Spinal cord (tissue), 10 donors: ENCODE results near the gene CUL7. TPM values are rescaled to one million over a fixed set of nuclear protein-coding genes. Genes with fewer than 3 reads are reported as not detected.

Experiments
- DNase-seq, 6 donors: peaks; one replicate each; pipeline versions ENCODE4 v3.0.0 to v3.0.0-alpha.2; 2013 to 2015; ENCODE audit warnings: low spot score in 6 of 6, low read depth in 4 of 6
- H3K27ac ChIP-seq: one replicate; pipeline ENCODE4 v1.5.1; 2013; ENCODE audit warnings: low read depth, low read length, control low read depth
- H3K27me3 ChIP-seq: one replicate; pipeline ENCODE4 v1.6.1; 2013; ENCODE audit warnings: low read length; ENCODE audit not compliant: control insufficient read depth, insufficient read depth
- H3K36me3 ChIP-seq: one replicate; pipeline ENCODE4 v1.6.1; 2013; ENCODE audit warnings: low read length; ENCODE audit not compliant: control insufficient read depth, insufficient read depth
- H3K4me1 ChIP-seq: one replicate; pipeline ENCODE4 v1.6.1; 2013; ENCODE audit warnings: low read length; ENCODE audit not compliant: control insufficient read depth, insufficient read depth
- H3K4me3 ChIP-seq: one replicate; pipeline ENCODE4 v1.5.1; 2013; ENCODE audit warnings: low read depth, low read length, control low read depth
- H3K9me3 ChIP-seq: one replicate; pipeline ENCODE4 v1.6.1; 2013; ENCODE audit warnings: low read length; ENCODE audit not compliant: control insufficient read depth, insufficient read depth
- WGBS: methylation state at CpG from one replicate; pipeline ENCODE4 v1.1.5; 2013; ENCODE audit warnings: missing lambda C conversion rate; ENCODE audit not compliant: insufficient coverage; 5-methylcytosine and 5-hydroxymethylcytosine counted together
- polyA plus RNA-seq, 2 donors: library from polyadenylated mRNA; unstranded; fragments of 120-200 nt; gene quantifications; one replicate each; pipeline ENCODE4 v1.2.1, GENCODE V29; 2013; ENCODE audit not compliant: insufficient read length in 2 of 2
- total RNA-seq, 2 donors: library from RNA; depleted of rRNA in 1 of 2; stranded (reverse); fragments of 120-200 nt in 1 of 2; fragments of >200 nt in 1 of 2; gene quantifications; one replicate each; pipeline versions ENCODE4 v1.2.3 to v1.2.4, GENCODE V29; 2013 to 2014
- donor health status: healthy.

CUL7 gene
- total and polyA plus RNA-seq, 4 donors = 15.2 to 36.1 (median 22.7) TPM

- peaks cover 36% of the 10 kb centered on the region for H3K4me1 ChIP-seq
- H3K9me3 ChIP-seq = no peaks in the 10 kb centered on the region
- no CpG with 5 or more reads among the region's 5 CpGs for WGBS
- H3K27ac ChIP-seq = peak overlapping the region; percentile 92
- H3K27me3 ChIP-seq = no peaks in the 10 kb centered on the region
- DNase-seq = no peak
- peak overlapping the region; percentile 77 for H3K4me3 ChIP-seq
- H3K36me3 ChIP-seq = peaks cover 66% of the 10 kb centered on the region
Observed at GRCh38 chr6:43020847-43021246, 32.8 kb downstream of the CUL7 start.

GRCh38 chr6:43020052-43020705 is 33.5 kb downstream of the CUL7 start:
- H3K4me3 ChIP-seq = no peak overlapping the region
- no peak for DNase-seq
- H3K27ac ChIP-seq = no peak overlapping the region
- WGBS = 93% methylated on average over 2 of the region's 3 CpGs
- no peaks in the 10 kb centered on the region for H3K27me3 ChIP-seq
- H3K36me3 ChIP-seq = peaks cover 59% of the 10 kb centered on the region
- no peaks in the 10 kb centered on the region for H3K9me3 ChIP-seq
- peaks cover 43% of the 10 kb centered on the region for H3K4me1 ChIP-seq

- H3K9me3 ChIP-seq = no peaks in the 10 kb centered on the region
- H3K27ac ChIP-seq = no peak overlapping the region
- peaks cover 51% of the 10 kb centered on the region for H3K4me1 ChIP-seq
- DNase-seq = no peak
- peaks cover 51% of the 10 kb centered on the region for H3K36me3 ChIP-seq
- 96% methylated on average over 2 of the region's 2 CpGs for WGBS
- H3K27me3 ChIP-seq = no peaks in the 10 kb centered on the region
- H3K4me3 ChIP-seq = no peak overlapping the region
Observed at GRCh38 chr6:43019152-43019551, 34.5 kb downstream of the CUL7 start.

GRCh38 chr6:43016943-43017334 is 36.7 kb downstream of the CUL7 start:
- no peak overlapping the region for H3K27ac ChIP-seq
- peaks cover 57% of the 10 kb centered on the region for H3K4me1 ChIP-seq
- no peaks in the 10 kb centered on the region for H3K27me3 ChIP-seq
- WGBS = 90% methylated on average over 12 of the region's 12 CpGs
- H3K36me3 ChIP-seq = peaks cover 48% of the 10 kb centered on the region
- H3K9me3 ChIP-seq = no peaks in the 10 kb centered on the region
- no peak for DNase-seq
- no peak overlapping the region for H3K4me3 ChIP-seq

- DNase-seq = no peak
- 80% methylated on average over 6 of the region's 7 CpGs for WGBS
- no peaks in the 10 kb centered on the region for H3K27me3 ChIP-seq
- peaks cover 61% of the 10 kb centered on the region for H3K4me1 ChIP-seq
- H3K27ac ChIP-seq = no peak overlapping the region
- H3K4me3 ChIP-seq = no peak overlapping the region
- H3K36me3 ChIP-seq = peaks cover 54% of the 10 kb centered on the region
- no peaks in the 10 kb centered on the region for H3K9me3 ChIP-seq
Observed at GRCh38 chr6:43016176-43016942, 37.3 kb downstream of the CUL7 start.

GRCh38 chr6:43014434-43014909 is 39.2 kb downstream of the CUL7 start:
- no peaks in the 10 kb centered on the region for H3K9me3 ChIP-seq
- H3K27ac ChIP-seq = peak overlapping the region; percentile 81
- peak in 1 of 6 donors; percentile 15 for DNase-seq
- 2% methylated on average over 7 of the region's 7 CpGs for WGBS
- H3K27me3 ChIP-seq = no peaks in the 10 kb centered on the region
- H3K36me3 ChIP-seq = peaks cover 59% of the 10 kb centered on the region
- peak overlapping the region; percentile 76 for H3K4me3 ChIP-seq
- peaks cover 51% of the 10 kb centered on the region for H3K4me1 ChIP-seq

GRCh38 chr6:43013843-43014433 is 39.7 kb downstream of the CUL7 start, which contains the start of the genes KLHDC3 and MEA1:
Gene KLHDC3 (plus strand): TSS chr6:43014249. CDS start chr6:43017193, 2,944 bp downstream.
Gene MEA1 (minus strand): TSS chr6:43013946. CDS start chr6:43013813, 133 bp downstream.
- peak; percentile 97 to 100 (median 99) for DNase-seq
- Histone ChIP-seq H3K27me3 (no peaks in the 10 kb centered on the region), H3K36me3 (peaks cover 60% of the 10 kb centered on the region), H3K4me1 (peaks cover 51% of the 10 kb centered on the region), H3K9me3 (no peaks in the 10 kb centered on the region), H3K27ac (peak within 1 kb of the TSS; percentile 81), H3K4me3 (peak within 1 kb of the TSS; percentile 76)
- WGBS = under 1% methylated on average over 51 of the region's 51 CpGs

- H3K36me3 ChIP-seq = peaks cover 60% of the 10 kb centered on the region
- no peaks in the 10 kb centered on the region for H3K9me3 ChIP-seq
- peak overlapping the region; percentile 67 for H3K27ac ChIP-seq
- no peaks in the 10 kb centered on the region for H3K27me3 ChIP-seq
- 4% methylated on average over 25 of the region's 25 CpGs for WGBS
- peak overlapping the region; percentile 76 for H3K4me3 ChIP-seq
- H3K4me1 ChIP-seq = peaks cover 51% of the 10 kb centered on the region
- DNase-seq = peak in 1 of 6 donors; percentile 4
Observed at GRCh38 chr6:43013097-43013842, 40.4 kb downstream of the CUL7 start.

- Histone ChIP-seq H3K4me1 (peaks cover 51% of the 10 kb centered on the region), H3K27ac (no peak overlapping the region), H3K27me3 (no peaks in the 10 kb centered on the region), H3K9me3 (no peaks in the 10 kb centered on the region), H3K4me3 (no peak overlapping the region), H3K36me3 (peaks cover 60% of the 10 kb centered on the region)
- DNase-seq = no peak
- 85% methylated on average over 5 of the region's 6 CpGs for WGBS
Observed at GRCh38 chr6:43012364-43012763, 41.3 kb downstream of the CUL7 start.
